ENCODE data around the gene ELP5.

DNA sequence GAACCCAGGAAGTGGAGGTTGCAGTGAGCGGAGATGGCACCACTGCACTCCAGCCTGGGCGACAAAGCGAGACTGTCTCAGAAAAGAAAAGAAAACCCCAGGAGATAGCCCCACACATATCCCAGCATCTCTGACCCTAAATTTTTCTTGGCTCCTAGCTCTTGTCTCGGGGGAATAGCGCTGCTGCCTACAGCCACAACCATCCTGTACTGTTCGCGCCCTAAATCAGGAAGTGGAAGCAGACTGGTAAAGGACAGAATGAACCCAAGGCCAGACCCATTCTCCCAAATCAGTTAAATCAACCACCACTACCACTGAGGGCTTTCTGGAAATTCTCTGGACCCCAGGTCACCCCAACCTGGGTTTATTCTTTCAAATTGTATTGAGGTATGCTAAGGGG is 2.2 kb upstream of the ELP5 start:
- TF ChIP-seq EZH2phosphoT487 (IDR thresholded peaks at IDR 0.05; ENCODE audit: borderline replicate concordance, low read length) = no peak
- TF ChIP-seq, protein P1, sequence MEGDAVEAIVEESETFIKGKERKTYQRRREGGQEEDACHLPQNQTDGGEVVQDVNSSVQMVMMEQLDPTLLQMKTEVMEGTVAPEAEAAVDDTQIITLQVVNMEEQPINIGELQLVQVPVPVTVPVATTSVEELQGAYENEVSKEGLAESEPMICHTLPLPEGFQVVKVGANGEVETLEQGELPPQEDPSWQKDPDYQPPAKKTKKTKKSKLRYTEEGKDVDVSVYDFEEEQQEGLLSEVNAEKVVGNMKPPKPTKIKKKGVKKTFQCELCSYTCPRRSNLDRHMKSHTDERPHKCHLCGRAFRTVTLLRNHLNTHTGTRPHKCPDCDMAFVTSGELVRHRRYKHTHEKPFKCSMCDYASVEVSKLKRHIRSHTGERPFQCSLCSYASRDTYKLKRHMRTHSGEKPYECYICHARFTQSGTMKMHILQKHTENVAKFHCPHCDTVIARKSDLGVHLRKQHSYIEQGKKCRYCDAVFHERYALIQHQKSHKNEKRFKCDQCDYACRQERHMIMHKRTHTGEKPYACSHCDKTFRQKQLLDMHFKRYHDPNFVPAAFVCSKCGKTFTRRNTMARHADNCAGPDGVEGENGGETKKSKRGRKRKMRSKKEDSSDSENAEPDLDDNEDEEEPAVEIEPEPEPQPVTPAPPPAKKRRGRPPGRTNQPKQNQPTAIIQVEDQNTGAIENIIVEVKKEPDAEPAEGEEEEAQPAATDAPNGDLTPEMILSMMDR (IDR thresholded peaks at IDR 0.05; ENCODE audit: low read depth, low read length, poor library complexity, severe bottlenecking) = no peak

Data from DOHH2 (cell line).